ENCODE results near the gene ZFHX2.
"Not testable (repeated sequence)": the region's sequence is repeated elsewhere in the genome, so short reads cannot be mapped to it uniquely, and the experiment has no call there.

ZFHX2 gene

GRCh38 chr14:23551266-23552028 lies at the start of gene ZFHX2:
Gene ZFHX2 (minus strand): TSS chr14:23551765. CDS start chr14:23535325, 16,440 bp downstream.
- DNase-seq: peak; percentile 85

GRCh38 chr14:23600806-23601205 lies 49.2 kb upstream of the ZFHX2 start:
- DNase-seq: no peak

- no peak for DNase-seq
Measured at GRCh38 chr14:23600322-23600707, 48.8 kb upstream of the ZFHX2 start.

GRCh38 chr14:23594191-23594590 lies 42.6 kb upstream of the ZFHX2 start:
- not testable (repeated sequence) for DNase-seq

GRCh38 chr14:23590198-23590597 lies 38.6 kb upstream of the ZFHX2 start:
- DNase-seq: no peak

- DNase-seq: no peak
Measured at GRCh38 chr14:23589606-23590005, 38.0 kb upstream of the ZFHX2 start.

GRCh38 chr14:23588884-23589598 lies 37.5 kb upstream of the ZFHX2 start:
- peak; percentile 95 for DNase-seq

GRCh38 chr14:23584527-23585203 lies 33.1 kb upstream of the ZFHX2 start:
- not testable (repeated sequence) for DNase-seq

GRCh38 chr14:23583761-23584526 lies 32.4 kb upstream of the ZFHX2 start:
- not testable (repeated sequence) for DNase-seq

- DNase-seq: no peak
Measured at GRCh38 chr14:23582906-23583760, 31.6 kb upstream of the ZFHX2 start.

- no peak for DNase-seq
Measured at GRCh38 chr14:23580948-23581281, 29.4 kb upstream of the ZFHX2 start.

GRCh38 chr14:23580152-23580926 lies 28.8 kb upstream of the ZFHX2 start:
- no peak for DNase-seq

GRCh38 chr14:23579739-23580138 lies 28.2 kb upstream of the ZFHX2 start:
- no peak for DNase-seq

GRCh38 chr14:23579311-23579630 lies 27.7 kb upstream of the ZFHX2 start:
- no peak for DNase-seq

- DNase-seq: no peak
Measured at GRCh38 chr14:23578560-23579310, 27.2 kb upstream of the ZFHX2 start, which contains the start of gene JPH4. Gene JPH4 (minus strand): TSS chr14:23578790. CDS start chr14:23577453, 1,337 bp downstream.

GRCh38 chr14:23577710-23578392 lies 26.3 kb upstream of the ZFHX2 start:
- no peak for DNase-seq

GRCh38 chr14:23577004-23577681 lies 25.6 kb upstream of the ZFHX2 start:
- DNase-seq: peak; percentile 42

GRCh38 chr14:23573384-23574015 lies 21.9 kb upstream of the ZFHX2 start:
- DNase-seq: no peak

GRCh38 chr14:23572836-23573235 lies 21.3 kb upstream of the ZFHX2 start:
- peak; percentile 81 for DNase-seq
